GM12865 (cell line): Measurements from ENCODE around the gene ZPR1.
"Not testable (repeated sequence)": the region's sequence is repeated elsewhere in the genome, so short reads cannot be mapped to it uniquely, and the experiment has no call there.

Experiments
- DNase-seq: peaks from one replicate; pipeline ENCODE4 v3.0.0; 2010; ENCODE audit warnings: low read depth
- H3K4me3 ChIP-seq: 2 replicates; pipeline ENCODE4 v1.5.1; 2011; ENCODE audit warnings: mild to moderate bottlenecking, low read depth, low read length, control low read depth
- CTCF ChIP-seq: IDR thresholded peaks from 2 replicates; pipeline ENCODE4 v1.5.1; 2011; ENCODE audit warnings: low read length, control low read depth, low read depth, inconsistent platforms; ENCODE audit not compliant: insufficient read depth; ENCODE audit errors: missing control alignments

The ZPR1 gene

DNA sequence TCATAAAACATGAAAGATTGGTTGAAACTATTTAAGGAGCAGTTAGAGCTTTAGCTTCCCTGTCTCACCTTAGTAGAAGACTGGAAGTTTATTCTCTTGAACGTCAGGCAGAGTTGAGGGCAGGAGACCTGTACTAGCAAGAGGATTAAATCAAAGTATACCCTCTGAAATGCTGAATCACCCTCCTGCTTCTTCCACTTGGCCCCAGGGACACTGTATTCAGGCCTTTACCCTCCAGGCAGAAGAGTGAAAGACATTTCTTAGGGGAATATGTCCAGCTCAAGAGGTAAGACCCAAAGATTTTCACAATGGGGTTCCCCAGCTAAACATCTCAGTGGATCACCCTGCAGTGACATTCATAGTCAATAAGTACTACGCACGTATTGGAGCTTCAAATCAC lies 23.4 kb upstream of the ZPR1 start:
- DNase-seq, result no peak
- TF ChIP-seq CTCF, result no peak
- no peak overlapping the region for H3K4me3 ChIP-seq

DNA sequence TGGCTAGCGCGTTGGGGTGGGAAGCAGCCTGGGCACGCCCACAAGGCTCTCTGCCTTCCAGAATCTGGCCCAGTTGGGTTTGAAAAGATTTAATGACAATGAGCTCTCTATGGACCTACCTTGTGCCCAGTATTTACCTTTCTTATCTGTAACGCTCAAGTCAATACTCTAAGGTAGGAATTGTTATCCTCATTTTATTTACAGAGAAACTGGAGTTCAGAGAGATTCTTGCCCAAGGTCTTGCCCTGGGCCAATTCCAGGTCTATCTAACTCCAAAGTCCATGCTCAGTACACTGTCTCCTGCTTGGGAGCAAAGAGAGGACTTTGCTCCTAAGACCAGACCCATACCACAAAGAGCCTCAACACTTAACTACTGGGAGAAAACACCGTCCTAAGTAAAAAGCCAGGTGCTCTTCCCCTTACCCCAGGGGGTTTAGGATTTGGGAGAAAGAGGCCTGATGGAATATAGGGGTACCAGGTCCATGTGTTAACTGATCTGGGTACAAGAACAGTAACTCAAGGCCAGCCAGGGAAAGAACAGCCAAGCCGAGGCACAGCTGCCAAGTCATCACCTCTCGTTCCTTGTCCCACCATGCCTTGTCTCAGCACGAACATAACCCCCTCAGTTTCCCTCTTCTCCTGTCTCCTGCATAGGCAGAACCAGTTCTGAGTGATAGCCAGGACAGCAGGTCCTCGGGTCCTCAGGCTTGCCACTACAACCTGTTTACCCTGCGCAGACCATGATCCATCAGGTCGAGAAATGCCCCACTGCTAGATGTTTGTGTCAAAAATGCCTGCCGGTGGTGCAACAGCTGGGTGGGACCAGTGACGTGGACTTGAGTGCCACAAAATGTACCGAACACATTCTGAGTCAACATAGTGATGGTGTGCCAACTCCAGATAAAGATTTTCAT lies 20.7 kb upstream of the ZPR1 start:
- TF ChIP-seq CTCF, result no peak
- DNase-seq, result no peak
- H3K4me3 ChIP-seq, result no peak overlapping the region

- DNase-seq, result no peak
Observed at GRCh38 chr11:116807601-116808261, 19.9 kb upstream of the ZPR1 start.

DNA sequence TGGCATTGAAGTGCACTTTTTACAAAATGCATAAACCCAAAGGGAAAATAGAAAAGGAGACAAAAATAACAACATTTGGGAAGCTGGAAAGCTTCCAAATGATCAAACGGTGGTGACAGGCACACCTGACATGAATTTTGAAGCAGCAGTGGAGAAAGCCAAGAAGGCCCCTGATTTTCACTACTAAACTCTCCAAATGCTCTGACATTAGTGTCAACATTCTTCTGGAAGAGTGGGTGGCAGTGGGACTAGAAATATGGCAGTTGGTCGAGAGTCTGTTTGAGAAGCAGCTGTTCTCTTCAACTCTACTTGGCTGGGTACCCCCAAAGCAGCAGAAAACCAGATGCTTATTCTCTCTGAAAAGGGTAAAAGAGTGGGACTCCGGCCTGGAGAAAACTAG lies 16.2 kb upstream of the ZPR1 start:
- DNase-seq, result no peak
- H3K4me3 ChIP-seq, result no peak overlapping the region
- TF ChIP-seq CTCF, result no peak

More at GRCh38 chr11:116807601-116808261, 19.9 kb upstream of the ZPR1 start:
- H3K4me3 ChIP-seq, result no peak overlapping the region
- TF ChIP-seq CTCF, result no peak

DNA sequence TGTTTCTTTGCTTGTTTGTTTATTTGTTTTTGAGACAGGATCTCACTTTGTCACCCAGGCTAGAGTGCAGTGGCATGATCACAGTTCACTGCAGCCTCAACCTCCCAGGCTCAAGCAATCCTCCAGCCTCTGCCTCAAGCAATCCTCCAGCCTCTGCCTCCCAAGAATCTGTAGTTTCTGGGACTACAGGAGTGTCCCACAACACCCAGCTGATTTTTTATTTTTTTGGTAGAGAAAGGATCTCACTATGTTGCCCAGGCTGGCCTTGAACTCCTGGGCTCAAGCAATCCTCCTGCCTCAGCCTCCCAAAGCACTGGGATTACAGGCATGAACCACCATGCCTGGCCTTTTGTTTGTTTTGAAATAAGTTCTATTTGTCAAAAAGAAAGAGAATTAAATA lies 13.8 kb upstream of the ZPR1 start:
- not testable (repeated sequence) for DNase-seq, H3K4me3 ChIP-seq

GRCh38 chr11:116800610-116801009 lies 12.8 kb upstream of the ZPR1 start:
- DNase-seq, result no peak

More at GRCh38 chr11:116800610-116801009, 12.8 kb upstream of the ZPR1 start:
- TF ChIP-seq CTCF, result no peak
- H3K4me3 ChIP-seq, result no peak overlapping the region
